Measurements from ENCODE around the gene PCBP3.
"Not testable (repeated sequence)": the region's sequence is repeated elsewhere in the genome, so short reads cannot be mapped to it uniquely, and the experiment has no call there.

Gene PCBP3

GRCh38 chr21:45957551-45957950 is 314.0 kb downstream of the PCBP3 start:
- no peak for DNase-seq

DNA sequence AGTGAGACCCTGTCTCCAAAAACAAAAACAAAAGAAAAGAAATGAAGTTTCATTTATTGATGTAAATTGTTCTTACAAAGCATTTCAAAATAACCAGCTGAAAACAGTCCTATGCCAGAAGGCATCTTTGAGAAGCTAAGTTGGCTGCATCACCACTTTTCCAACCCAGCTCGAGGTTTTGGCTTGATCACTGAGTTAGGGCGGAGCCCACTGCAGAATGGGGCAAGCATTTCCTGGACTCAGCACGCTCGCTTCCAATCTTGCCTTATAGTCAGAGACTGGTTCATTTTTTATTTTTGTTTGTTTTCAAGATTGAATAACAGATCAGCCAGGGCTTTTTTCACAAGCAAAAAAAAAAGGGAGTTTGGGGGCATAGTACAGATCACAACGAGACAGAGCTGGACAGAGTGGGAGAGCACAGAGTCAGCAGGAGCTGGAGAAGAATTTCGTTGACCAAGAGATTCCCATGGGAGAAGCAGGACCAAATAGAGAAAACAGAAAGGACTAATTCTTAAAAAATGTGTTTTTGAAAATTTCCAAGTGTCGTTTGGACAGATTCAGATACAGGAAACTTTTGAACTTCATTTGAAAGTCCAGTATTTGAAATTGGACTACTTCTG is 314.6 kb downstream of the PCBP3 start:
- DNase-seq = no peak

- DNase-seq = no peak
Observed at GRCh38 chr21:45959182-45959581, 315.7 kb downstream of the PCBP3 start.

GRCh38 chr21:45959779-45960390 is 316.4 kb downstream of the PCBP3 start:
- DNase-seq = no peak

GRCh38 chr21:45961408-45961807 is 317.9 kb downstream of the PCBP3 start:
- DNase-seq = not testable (repeated sequence)

DNA sequence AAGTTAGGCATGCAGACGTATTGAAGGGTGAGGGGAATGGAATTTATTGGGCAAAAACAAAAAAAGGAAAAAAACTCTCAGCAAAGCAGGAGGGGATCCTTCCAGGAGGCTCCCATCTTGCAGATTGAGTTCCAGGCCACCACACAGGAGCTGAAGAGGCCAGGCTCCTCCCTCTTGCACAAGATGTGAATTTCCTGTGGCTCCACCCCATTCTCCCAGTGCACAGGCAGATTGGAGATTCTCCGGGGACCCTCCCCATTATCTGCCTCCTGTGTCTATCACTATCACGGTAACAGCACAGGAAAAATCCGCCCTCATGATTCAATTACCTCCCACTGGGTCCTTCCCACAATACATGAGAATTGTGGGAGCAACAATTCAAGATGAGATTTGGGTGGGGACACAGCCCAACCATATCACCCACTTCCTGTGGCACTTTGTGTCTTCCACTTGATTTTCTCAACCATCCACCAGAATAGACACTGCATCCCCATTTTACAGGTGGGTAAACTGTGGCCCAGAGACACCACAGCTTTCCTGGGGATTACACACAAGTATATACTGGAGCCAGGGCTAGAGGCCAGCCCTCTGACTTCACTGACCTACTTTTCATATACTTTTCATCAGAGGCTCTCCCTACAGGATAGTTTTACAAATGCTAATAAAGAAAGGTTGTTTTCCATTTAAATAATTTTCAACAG is 319.2 kb downstream of the PCBP3 start:
- DNase-seq = no peak

GRCh38 chr21:45963232-45963570 is 319.7 kb downstream of the PCBP3 start:
- no peak for DNase-seq

GRCh38 chr21:45964649-45965048 is 321.1 kb downstream of the PCBP3 start:
- no peak for DNase-seq

- DNase-seq = no peak
Observed at GRCh38 chr21:45965084-45965809, 321.7 kb downstream of the PCBP3 start.

GRCh38 chr21:45966791-45967394 is 323.4 kb downstream of the PCBP3 start:
- no peak for DNase-seq

DNA sequence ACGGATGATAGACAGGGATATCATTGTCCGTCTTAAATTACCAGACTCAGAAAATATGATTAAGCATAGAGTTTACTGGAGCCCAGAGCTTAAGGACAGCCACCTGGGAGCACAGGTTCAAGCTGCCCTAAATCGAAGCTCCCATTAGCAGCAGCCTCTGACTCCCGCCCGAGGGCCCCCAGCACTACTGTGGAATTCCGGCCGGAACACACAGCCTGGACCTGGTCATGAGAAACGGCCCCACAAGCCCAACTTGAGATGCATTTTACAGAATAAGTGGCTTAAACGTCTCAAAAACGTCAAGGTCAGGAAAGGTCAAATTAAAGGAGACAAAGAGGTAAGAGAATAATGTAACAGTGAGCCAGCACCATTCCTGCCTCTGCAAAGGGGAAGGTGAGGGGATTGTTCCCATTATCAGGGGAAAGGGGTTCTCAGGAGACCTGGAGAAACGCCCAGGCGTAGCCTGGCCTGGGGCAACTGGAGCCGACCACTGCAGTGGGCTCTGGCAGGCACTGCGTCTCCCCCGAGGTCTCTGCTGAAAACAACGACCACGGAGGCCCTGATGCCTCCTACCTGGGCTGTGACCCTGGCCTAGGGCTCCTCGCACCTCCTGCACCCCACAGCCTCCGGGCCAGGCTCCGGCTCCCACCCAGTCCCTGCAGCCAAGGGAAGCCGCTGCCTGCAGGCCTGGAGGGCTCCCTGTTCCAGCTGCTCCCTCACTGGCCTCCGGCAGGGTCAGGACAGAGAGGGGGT is 326.6 kb downstream of the PCBP3 start:
- DNase-seq = no peak

DNA sequence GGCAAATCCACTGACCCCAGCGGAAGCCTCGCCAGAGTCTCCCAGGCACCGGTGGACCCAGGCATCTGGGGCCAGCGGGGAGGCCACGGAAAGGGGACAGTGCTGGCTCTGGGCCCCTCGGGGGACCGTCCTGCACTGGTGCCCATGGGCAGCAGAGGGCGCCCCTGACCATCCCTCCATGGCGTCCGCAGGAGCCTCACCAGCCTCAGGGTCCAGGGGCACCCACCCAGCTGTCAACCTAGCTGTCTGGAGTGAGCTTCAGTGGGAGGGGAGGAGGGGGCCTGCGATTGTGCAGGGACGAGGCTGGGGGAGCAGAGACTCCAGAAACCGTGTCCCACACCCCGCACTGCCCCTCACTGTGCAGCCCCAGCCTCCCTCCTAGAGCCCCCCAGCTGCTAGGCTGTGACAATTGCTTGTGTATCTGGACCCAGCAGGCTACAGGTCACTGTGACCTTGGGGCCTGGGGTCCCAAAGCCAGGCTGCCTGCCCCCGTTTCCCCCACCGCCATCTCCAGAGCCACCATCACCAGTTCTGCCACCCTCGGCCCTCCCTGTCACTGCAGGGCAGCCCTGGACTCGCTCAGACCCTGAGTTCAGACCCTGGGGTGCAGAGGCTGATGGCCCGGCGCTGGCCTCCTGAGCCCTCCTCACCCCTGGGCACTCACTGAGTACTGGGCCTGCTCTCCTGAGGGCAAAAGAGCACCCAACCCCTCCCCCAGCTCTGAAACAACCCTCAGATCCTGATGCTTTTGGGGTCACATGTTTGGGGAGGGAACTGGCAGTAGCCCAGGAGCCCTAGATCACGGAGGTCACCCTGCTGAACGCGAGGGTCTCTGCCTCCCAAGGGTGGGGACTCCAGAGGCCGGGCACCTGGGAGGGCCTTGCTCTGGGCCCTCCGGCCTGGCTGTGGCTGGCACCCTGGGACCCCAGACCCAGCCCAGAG is 327.4 kb downstream of the PCBP3 start:
- DNase-seq = peak; percentile 29 to 35

- DNase-seq = no peak
Observed at GRCh38 chr21:45971616-45972352, 328.3 kb downstream of the PCBP3 start.

DNA sequence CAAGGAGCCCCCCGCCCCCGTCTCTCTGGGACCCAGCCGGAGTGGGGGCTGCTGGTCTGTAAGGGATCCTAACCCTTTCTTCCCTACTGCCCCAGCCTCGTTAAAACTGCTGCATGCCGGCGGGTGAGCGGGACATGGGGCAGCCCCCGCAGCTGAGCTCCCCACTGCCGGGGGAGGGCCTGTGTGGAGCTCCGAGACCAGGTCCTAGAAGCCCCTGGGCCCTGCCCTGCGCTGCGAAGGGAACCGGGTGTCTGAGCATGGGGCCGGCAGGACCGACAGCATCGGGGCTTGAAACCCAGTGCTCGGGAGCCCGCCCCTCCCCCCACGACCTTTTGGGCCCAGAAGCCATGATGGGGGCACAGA is 328.8 kb downstream of the PCBP3 start:
- no peak for DNase-seq

GRCh38 chr21:45972716-45973474 is 329.4 kb downstream of the PCBP3 start:
- no peak for DNase-seq

GRCh38 chr21:45973475-45974072 is 330.0 kb downstream of the PCBP3 start:
- peak; percentile 78 to 80 for DNase-seq

DNA sequence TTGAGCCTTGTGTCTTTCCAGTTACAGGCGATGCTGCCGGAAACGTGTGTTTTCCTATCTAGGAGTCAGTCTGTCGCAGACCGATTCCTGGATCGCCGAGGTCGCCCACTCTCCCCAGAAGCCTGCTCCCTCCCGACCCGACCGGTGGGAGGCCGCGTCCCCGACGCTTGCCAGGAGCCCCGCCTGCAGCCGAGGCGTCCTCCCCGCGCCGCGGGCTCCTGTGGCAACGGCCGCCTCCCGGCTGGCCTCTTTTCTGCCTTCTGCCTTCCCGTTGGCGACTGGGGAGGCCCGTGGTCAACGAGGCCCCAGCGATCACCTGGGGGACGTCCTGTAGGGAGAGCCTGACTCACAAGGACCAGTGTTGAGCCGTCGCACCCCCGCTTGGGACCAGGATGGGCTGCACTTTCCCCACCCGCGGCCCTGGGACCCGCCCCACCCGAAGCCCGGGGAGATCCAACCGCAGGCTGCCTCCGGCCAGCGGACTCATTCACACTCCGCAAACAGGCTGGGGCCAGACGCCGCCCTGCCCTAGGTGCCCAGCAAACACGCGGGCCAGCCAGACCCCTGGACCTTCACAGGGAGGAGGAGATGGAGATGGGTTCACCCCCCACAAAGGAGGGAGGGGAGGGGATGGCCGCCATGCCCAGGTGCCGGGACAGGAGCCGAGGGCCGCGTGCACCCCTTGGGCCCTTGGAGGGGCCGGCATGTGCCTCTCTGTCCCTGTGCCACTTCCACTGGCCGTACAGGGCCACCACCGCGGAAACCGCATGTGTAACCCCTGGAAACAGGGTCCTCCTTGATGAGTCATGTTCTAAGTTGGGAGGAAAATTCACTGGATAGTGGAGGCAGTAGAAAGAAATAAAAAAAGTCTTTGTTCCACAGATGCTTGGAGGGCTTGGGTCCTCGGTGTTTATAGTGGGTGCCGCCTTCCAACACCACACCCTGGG is 330.8 kb downstream of the PCBP3 start:
- no peak for DNase-seq

DNA sequence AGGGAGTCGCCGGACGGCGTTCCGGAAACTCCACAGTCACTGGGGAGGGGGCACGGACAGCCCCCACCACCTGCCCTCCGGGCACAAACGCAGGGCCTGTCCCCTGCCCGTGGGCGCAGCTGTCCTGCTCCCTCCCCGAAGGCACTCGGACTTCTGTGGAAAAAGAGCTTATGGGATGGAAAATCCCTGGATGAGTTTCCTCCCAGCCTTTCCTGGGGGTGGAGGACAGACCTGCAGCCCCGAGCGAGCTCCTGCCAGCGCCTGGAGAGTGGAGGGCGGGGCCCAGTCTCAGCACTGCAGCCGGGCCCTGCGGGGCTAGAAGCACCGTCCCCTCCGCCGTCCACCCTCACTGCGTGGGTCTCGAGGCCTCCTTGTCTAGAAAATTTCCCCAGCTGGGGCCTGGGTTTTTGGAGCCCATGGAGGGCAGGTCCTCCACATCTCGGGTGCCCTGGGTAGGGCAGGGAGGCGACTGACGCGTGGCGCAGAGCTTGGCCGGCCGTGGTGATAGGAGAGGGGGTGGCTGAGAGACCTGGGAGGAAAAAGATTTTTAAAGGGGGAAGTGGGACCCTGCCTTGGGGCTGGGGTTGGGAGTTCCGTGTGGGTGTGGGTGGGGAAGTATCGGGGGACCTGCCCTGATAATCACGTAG is 331.6 kb downstream of the PCBP3 start:
- no peak for DNase-seq
